H9 (cell line): Measurements from ENCODE around the gene FUT9. TPM values are rescaled to one million over a fixed set of nuclear protein-coding genes. Genes with fewer than 3 reads are reported as not detected.

Experiments used
- DNase-seq: peaks from one replicate; pipeline ENCODE4 v3.0.0-alpha.2; 2017
- H2AFZ ChIP-seq: one replicate; pipeline ENCODE4 v1.6.1; 2013; ENCODE audit warnings: mild to moderate bottlenecking, low read length, control low read depth, moderate library complexity
- H2AK5ac ChIP-seq: 2 replicates; pipeline ENCODE4 v1.6.1; 2013; ENCODE audit warnings: low read length, control low read depth, mixed read lengths; ENCODE audit not compliant: insufficient read length
- H2BK120ac ChIP-seq: one replicate; pipeline ENCODE4 v1.6.1; 2013; ENCODE audit warnings: low read depth, mild to moderate bottlenecking, low read length, control low read depth, inconsistent platforms; ENCODE audit not compliant: poor library complexity, severe bottlenecking
- H2BK12ac ChIP-seq: 2 replicates; pipeline ENCODE4 v1.6.1; 2013; ENCODE audit warnings: low read length, control low read depth, mixed read lengths, low read depth; ENCODE audit not compliant: insufficient read length
- H2BK15ac ChIP-seq: 2 replicates; pipeline ENCODE4 v1.6.1; 2013; ENCODE audit warnings: low read depth, low read length, control low read depth
- H2BK20ac ChIP-seq: one replicate; pipeline ENCODE4 v1.6.1; 2013; ENCODE audit warnings: low read depth, mild to moderate bottlenecking, low read length, control low read depth, inconsistent platforms; ENCODE audit not compliant: poor library complexity, severe bottlenecking
- H2BK5ac ChIP-seq: 2 replicates; pipeline ENCODE4 v1.6.1; 2013; ENCODE audit warnings: low read length, control low read depth, mixed read lengths; ENCODE audit not compliant: insufficient read length
- H3K14ac ChIP-seq: 2 replicates; pipeline ENCODE4 v1.6.1; 2013; ENCODE audit warnings: low read length, control low read depth; ENCODE audit not compliant: insufficient read depth
- H3K18ac ChIP-seq: 2 replicates; pipeline ENCODE4 v1.6.1; 2013; ENCODE audit warnings: low read depth, mild to moderate bottlenecking, mixed read lengths, low read length, control low read depth; ENCODE audit not compliant: insufficient read length
- H3K23ac ChIP-seq: 2 replicates; pipeline ENCODE4 v1.6.1; 2013; ENCODE audit warnings: low read length, control low read depth, mixed read lengths, low read depth; ENCODE audit not compliant: insufficient read length
- H3K23me2 ChIP-seq: 2 replicates; pipeline ENCODE4 v1.6.1; 2013; ENCODE audit warnings: low read depth, mild to moderate bottlenecking, mixed read lengths, low read length, control low read depth; ENCODE audit not compliant: insufficient read length, poor library complexity, severe bottlenecking
- H3K27ac ChIP-seq: 2 replicates; pipeline ENCODE4 v1.5.1; 2013; ENCODE audit warnings: low read length, control low read depth, mixed read lengths, low read depth; ENCODE audit not compliant: insufficient read length
- H3K27me3 ChIP-seq: 2 replicates; pipeline ENCODE4 v1.6.1; 2013; ENCODE audit warnings: low read length, control low read depth, inconsistent platforms; ENCODE audit not compliant: insufficient read depth
- H3K4ac ChIP-seq: 2 replicates; pipeline ENCODE4 v1.6.1; 2013; ENCODE audit warnings: low read depth, mild to moderate bottlenecking, control low read depth, inconsistent platforms, low read length, moderate library complexity
- H3K4me1 ChIP-seq: 2 replicates; pipeline ENCODE4 v1.6.1; 2013; ENCODE audit warnings: low read length, control low read depth, inconsistent platforms; ENCODE audit not compliant: insufficient read depth
- H3K4me2 ChIP-seq: 2 replicates; pipeline ENCODE4 v1.6.1; 2013; ENCODE audit warnings: low read length, control low read depth, mixed read lengths; ENCODE audit not compliant: insufficient read length, insufficient read depth
- H3K56ac ChIP-seq: 2 replicates; pipeline ENCODE4 v1.6.1; 2013; ENCODE audit warnings: low read depth, mild to moderate bottlenecking, mixed read lengths, low read length, control low read depth; ENCODE audit not compliant: insufficient read length
- H3K79me1 ChIP-seq: 2 replicates; pipeline ENCODE4 v1.6.1; 2013; ENCODE audit warnings: low read depth, mild to moderate bottlenecking, moderate library complexity, low read length, control low read depth, inconsistent platforms; ENCODE audit not compliant: insufficient read depth, poor library complexity, severe bottlenecking
- H3K79me2 ChIP-seq: 2 replicates; pipeline ENCODE4 v1.6.1; 2013; ENCODE audit warnings: low read length, control low read depth, inconsistent platforms; ENCODE audit not compliant: insufficient read depth
- H3K9ac ChIP-seq: 2 replicates; pipeline ENCODE4 v1.6.1; 2013; ENCODE audit warnings: low read length, control low read depth, mixed read lengths; ENCODE audit not compliant: insufficient read length; ENCODE audit errors: extremely low read depth
- H3K9me3 ChIP-seq: one replicate; pipeline ENCODE4 v1.6.1; 2013; ENCODE audit warnings: low read depth, low read length, inconsistent platforms; ENCODE audit not compliant: control insufficient read depth
- H3T11ph ChIP-seq: one replicate; pipeline ENCODE4 v1.6.1; 2013; ENCODE audit warnings: mild to moderate bottlenecking, low read length, control low read depth, inconsistent platforms
- H4K20me1 ChIP-seq: one replicate; pipeline ENCODE4 v1.6.1; 2013; ENCODE audit not compliant: control insufficient read depth, insufficient read length, insufficient read depth
- H4K5ac ChIP-seq: 2 replicates; pipeline ENCODE4 v1.6.1; 2013; ENCODE audit warnings: low read depth, mild to moderate bottlenecking, mixed read lengths, low read length, control low read depth; ENCODE audit not compliant: insufficient read length
- H4K8ac ChIP-seq: replicated peaks from 2 replicates; pipeline ENCODE4 v1.6.1; 2013; ENCODE audit warnings: low read length, control low read depth, mixed read lengths, low read depth; ENCODE audit not compliant: insufficient read length
- H4K91ac ChIP-seq: 2 replicates; pipeline ENCODE4 v1.6.1; 2013; ENCODE audit warnings: low read depth, mild to moderate bottlenecking, moderate library complexity, mixed read lengths, low read length, control low read depth; ENCODE audit not compliant: insufficient read length
- H3K27ac Mint-ChIP-seq, 3 experiments: 2 replicates in 2 of 3; 3 replicates in 1 of 3; pipeline ENCODE4 v1.8.0; 2020 to 2021; ENCODE audit warnings: mixed read lengths in 3 of 3, mild to moderate bottlenecking in 1 of 3, moderate library complexity in 1 of 3
- H3K27me3 Mint-ChIP-seq: 2 replicates; pipeline ENCODE4 v1.8.0; 2021; ENCODE audit warnings: low read depth, mild to moderate bottlenecking, moderate library complexity, mixed read lengths
- H3K36me3 Mint-ChIP-seq, 3 experiments: 2 replicates in 2 of 3; 3 replicates in 1 of 3; pipeline ENCODE4 v1.8.0; 2020 to 2021; ENCODE audit warnings: low read depth in 3 of 3, mixed read lengths in 3 of 3; ENCODE audit not compliant: insufficient read depth in 1 of 3
- H3K4me1 Mint-ChIP-seq, 2 experiments: 2 replicates each; pipeline ENCODE4 v1.8.0; 2020; ENCODE audit warnings: mixed read lengths in 2 of 2
- H3K4me3 Mint-ChIP-seq, 2 experiments: 2 replicates in 1 of 2; 3 replicates in 1 of 2; pipeline ENCODE4 v1.8.0; 2020 to 2021; ENCODE audit warnings: mild to moderate bottlenecking in 2 of 2, mixed read lengths in 2 of 2, moderate library complexity in 1 of 2
- H3K9me3 Mint-ChIP-seq, 2 experiments: 2 replicates in 1 of 2; 3 replicates in 1 of 2; pipeline ENCODE4 v1.8.0; 2020; ENCODE audit warnings: mild to moderate bottlenecking in 2 of 2, mixed read lengths in 2 of 2, moderate library complexity in 1 of 2
- WGBS: extraction: QIAGEN DNeasy Blood & Tissue Kit; methylation state at CpG from one replicate; pipeline ENCODE4 v1.1.7; 2013; ENCODE audit warnings: missing lambda C conversion rate, low lambda C conversion rate, mixed read lengths; ENCODE audit not compliant: insufficient read length; ENCODE audit errors: extremely low coverage; 5-methylcytosine and 5-hydroxymethylcytosine counted together
- total RNA-seq: library from RNA; stranded (reverse); gene quantifications from 2 replicates; pipeline ENCODE4 v1.2.1, GENCODE V29; 2021
- TF ChIP-seq, protein P1 (sequence below): fragments of 200-600 bp; sonication (generic); conservative IDR thresholded peaks from 3 replicates; pipeline ENCODE4 v1.8.0; 2021; ENCODE audit warnings: antibody characterized with exemption, mild to moderate bottlenecking

The FUT9 gene
- total RNA-seq, 1 experiment from 2014 or later: 1.6 TPM

DNA sequence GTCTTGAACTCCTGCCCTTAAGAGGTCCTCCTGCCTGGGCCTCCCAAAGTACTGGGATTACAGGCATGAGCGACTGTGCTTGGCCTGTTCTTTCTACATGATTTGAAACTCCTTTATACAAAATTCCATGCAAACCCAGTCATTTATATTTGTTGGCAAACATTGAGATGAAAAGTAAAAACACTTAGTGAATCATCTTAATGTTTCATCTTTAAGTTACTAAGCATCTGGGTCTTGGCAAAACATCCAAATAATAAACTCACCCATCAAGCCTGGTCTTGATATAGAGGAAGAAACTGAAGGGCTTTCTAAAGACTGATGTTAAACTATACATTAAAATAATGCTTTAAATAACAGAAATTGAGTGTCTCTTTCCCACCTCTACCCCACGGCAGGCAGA is 95.1 kb downstream of the FUT9 start:
- Histone ChIP-seq H2BK12ac (no peak overlapping the region), H4K20me1 (no peaks in the 10 kb centered on the region), H3K79me1 (no peaks in the 10 kb centered on the region), H3K27me3 (no peaks in the 10 kb centered on the region), H2BK20ac (no peak overlapping the region), H3K14ac (no peak overlapping the region), H3K27ac (no peak overlapping the region), H4K8ac (no peak overlapping the region), H3K4me1 (no peaks in the 10 kb centered on the region), H3K4ac (no peak overlapping the region), H4K91ac (no peak overlapping the region), H3K23me2 (no peaks in the 10 kb centered on the region), H2BK15ac (no peak overlapping the region), H3K79me2 (no peaks in the 10 kb centered on the region), H3K9me3 (no peaks in the 10 kb centered on the region), H3K23ac (no peak overlapping the region), H3K18ac (no peak overlapping the region), H2AK5ac (no peak overlapping the region), H2BK120ac (no peak overlapping the region), H2AFZ (no peak overlapping the region), H3K4me2 (no peak overlapping the region), H3K56ac (no peak overlapping the region), H3K9ac (no peak overlapping the region), H4K5ac (no peak overlapping the region), H3T11ph (no peak overlapping the region), H2BK5ac (no peak overlapping the region)
- Mint-ChIP-seq H3K9me3 (no peaks in the 10 kb centered on the region), H3K27me3 (no peaks in the 10 kb centered on the region), H3K36me3 (no peaks in the 10 kb centered on the region), H3K4me3 (no peak overlapping the region), H3K4me1 (peaks cover 0 to 6% of the 10 kb centered on the region in 2 experiments; a peak in 3 of 4 replicates), H3K27ac (no peak overlapping the region)
- TF ChIP-seq, protein P1, sequence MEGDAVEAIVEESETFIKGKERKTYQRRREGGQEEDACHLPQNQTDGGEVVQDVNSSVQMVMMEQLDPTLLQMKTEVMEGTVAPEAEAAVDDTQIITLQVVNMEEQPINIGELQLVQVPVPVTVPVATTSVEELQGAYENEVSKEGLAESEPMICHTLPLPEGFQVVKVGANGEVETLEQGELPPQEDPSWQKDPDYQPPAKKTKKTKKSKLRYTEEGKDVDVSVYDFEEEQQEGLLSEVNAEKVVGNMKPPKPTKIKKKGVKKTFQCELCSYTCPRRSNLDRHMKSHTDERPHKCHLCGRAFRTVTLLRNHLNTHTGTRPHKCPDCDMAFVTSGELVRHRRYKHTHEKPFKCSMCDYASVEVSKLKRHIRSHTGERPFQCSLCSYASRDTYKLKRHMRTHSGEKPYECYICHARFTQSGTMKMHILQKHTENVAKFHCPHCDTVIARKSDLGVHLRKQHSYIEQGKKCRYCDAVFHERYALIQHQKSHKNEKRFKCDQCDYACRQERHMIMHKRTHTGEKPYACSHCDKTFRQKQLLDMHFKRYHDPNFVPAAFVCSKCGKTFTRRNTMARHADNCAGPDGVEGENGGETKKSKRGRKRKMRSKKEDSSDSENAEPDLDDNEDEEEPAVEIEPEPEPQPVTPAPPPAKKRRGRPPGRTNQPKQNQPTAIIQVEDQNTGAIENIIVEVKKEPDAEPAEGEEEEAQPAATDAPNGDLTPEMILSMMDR: no peak
- no peak for DNase-seq
- whole genome bisulfite sequencing: no CpG with 5 or more reads among the region's 2 CpGs
